Measurements from ENCODE around the gene MRPL50.

The MRPL50 gene

DNA sequence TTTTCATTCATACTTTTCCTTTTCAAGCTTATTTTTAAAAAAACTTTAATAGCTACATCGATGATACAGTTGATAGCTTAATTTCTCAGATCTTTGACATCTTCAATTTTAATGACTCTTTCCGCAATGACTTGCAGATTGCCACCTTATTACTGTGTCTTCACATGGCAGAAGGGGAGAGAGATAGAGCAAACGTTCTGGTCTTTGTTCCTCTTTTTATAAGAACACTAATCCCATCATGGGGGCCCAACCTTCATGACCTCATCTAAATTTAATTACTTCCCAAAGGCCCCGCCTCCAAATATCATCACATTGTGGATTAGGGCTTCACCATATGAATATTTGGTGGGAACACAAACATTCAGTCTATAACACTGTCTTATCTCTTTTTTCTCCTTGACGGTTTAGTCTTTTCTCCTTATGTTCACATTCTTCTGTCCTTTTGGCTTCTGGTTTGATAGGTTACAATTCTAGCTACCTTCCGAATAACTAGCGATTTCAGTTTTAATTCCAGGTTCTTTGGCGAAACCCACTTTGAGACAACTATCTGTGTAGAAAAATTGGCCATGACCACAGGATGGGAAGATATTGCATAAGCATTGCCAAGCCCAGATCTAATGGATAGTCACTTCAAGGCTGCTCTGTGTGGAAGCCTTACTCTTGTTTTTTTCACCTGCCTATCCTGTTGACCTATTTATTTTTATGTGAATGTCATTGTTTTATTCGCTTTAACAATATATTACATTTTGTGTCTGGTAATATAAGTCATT, 5.3 kb upstream of the MRPL50 start:
- H3K27ac ChIP-seq: no peak overlapping the region
- H3K9me3 ChIP-seq (ENCODE audit: severe bottlenecking): peaks cover 19% of the 10 kb centered on the region
- H3K36me3 ChIP-seq: peaks cover 91% of the 10 kb centered on the region
- no peaks in the 10 kb centered on the region for H3K27me3 ChIP-seq (ENCODE audit: insufficient read depth, low read depth, severe bottlenecking)
- DNase-seq: no peak
- TF ChIP-seq, protein P1, sequence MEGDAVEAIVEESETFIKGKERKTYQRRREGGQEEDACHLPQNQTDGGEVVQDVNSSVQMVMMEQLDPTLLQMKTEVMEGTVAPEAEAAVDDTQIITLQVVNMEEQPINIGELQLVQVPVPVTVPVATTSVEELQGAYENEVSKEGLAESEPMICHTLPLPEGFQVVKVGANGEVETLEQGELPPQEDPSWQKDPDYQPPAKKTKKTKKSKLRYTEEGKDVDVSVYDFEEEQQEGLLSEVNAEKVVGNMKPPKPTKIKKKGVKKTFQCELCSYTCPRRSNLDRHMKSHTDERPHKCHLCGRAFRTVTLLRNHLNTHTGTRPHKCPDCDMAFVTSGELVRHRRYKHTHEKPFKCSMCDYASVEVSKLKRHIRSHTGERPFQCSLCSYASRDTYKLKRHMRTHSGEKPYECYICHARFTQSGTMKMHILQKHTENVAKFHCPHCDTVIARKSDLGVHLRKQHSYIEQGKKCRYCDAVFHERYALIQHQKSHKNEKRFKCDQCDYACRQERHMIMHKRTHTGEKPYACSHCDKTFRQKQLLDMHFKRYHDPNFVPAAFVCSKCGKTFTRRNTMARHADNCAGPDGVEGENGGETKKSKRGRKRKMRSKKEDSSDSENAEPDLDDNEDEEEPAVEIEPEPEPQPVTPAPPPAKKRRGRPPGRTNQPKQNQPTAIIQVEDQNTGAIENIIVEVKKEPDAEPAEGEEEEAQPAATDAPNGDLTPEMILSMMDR (IDR thresholded peaks at IDR 0.05; ENCODE audit: low read depth, low read length): no peak
- no peak overlapping the region for H3K4me3 ChIP-seq (ENCODE audit: low read depth, low read length)

DNA sequence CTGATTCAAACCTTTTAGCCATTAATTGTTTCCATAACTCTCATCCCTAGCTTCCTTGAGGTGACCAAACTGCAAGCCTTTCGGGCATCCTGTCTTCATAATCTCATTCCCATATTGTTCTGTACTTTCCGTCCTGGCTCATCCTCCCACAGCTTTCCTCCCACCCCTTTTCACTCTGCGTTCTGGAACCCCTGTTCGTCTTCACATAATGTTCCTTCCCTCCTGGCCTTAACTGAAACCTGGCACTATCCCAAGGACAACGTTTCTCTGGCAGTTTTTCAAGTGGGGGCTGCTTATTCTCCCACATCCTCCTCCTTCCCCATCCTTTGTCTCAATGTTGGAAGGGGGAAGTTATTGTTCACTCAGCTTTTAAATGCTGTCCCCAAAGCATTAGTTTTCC, 1.7 kb upstream of the MRPL50 start:
- H3K27me3 ChIP-seq (ENCODE audit: insufficient read depth, low read depth, severe bottlenecking): no peaks in the 10 kb centered on the region
- TF ChIP-seq, protein P1 (IDR thresholded peaks at IDR 0.05; ENCODE audit: low read depth, low read length): no peak
- H3K36me3 ChIP-seq: peaks cover 76% of the 10 kb centered on the region
- no peak overlapping the region for H3K4me3 ChIP-seq (ENCODE audit: low read depth, low read length)
- no peaks in the 10 kb centered on the region for H3K9me3 ChIP-seq (ENCODE audit: severe bottlenecking)
- no peak for DNase-seq
- no peak overlapping the region for H3K27ac ChIP-seq

DNA sequence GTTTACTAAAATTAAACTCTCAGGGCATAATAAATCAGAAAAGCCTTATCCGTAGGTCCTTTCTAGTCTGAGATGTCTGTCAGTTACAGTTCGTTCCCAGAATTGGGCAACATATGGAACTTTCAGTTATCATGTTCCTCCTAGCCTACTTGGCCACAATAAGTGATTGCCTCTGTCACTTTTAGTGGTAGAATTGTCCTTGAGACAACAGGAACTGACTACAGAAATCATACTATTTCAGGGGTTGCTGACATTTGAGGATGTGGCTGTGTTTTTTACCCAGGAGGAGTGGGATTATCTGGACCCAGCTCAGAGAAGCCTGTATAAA, 1.2 kb upstream of the MRPL50 start:
- Histone ChIP-seq H3K36me3 (peaks cover 76% of the 10 kb centered on the region), H3K4me3 (ENCODE audit: low read depth, low read length) (peak overlapping the region; percentile 78), H3K27me3 (ENCODE audit: insufficient read depth, low read depth, severe bottlenecking) (no peaks in the 10 kb centered on the region), H3K9me3 (ENCODE audit: severe bottlenecking) (no peaks in the 10 kb centered on the region), H3K27ac (peak overlapping the region; percentile 76; the same call in 1 of the 2 replicates)
- TF ChIP-seq, protein P1 (IDR thresholded peaks at IDR 0.05; ENCODE audit: low read depth, low read length): no peak
- DNase-seq: no peak

DNA sequence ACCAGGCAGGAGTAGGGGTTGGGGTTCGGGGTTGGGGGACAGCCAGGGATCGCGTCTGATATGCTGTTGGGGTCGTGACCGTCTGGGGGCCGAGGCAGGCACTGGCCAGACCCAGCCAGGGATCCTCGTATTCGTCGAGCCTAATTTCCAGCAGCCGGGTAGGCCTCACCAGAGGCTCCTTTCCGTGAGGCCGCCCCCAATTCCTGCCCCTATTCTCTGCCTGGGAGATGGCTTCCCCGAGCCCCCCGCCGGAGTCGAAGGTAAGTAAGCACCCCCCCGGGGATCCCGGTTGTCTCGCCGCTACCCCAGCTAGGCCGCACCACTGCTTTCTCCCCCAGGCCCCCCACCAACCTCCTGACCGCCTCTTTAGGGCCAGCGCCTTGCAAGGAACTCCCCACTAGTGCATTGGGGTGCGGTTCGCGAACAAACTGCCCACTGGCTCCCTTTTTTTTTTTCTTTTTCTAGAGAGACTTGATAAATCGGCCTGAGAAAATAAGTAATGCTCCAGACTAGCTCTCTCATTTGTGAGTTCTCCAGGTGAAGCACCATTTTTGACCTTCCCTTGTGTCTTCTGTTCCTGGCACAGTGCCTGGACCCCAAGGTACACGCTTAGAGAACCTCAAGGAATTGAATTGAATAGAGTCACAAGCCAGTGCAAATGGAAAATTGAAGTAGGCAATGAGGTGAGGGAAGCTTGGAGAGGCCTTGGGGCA, 668 bp upstream of the MRPL50 start:
- DNase-seq: no peak
- Histone ChIP-seq H3K27me3 (ENCODE audit: insufficient read depth, low read depth, severe bottlenecking) (no peaks in the 10 kb centered on the region), H3K9me3 (ENCODE audit: severe bottlenecking) (no peaks in the 10 kb centered on the region), H3K27ac (peak overlapping the region; percentile 76), H3K4me3 (ENCODE audit: low read depth, low read length) (peak overlapping the region; percentile 78), H3K36me3 (peaks cover 74% of the 10 kb centered on the region)
- TF ChIP-seq, protein P1 (IDR thresholded peaks at IDR 0.05; ENCODE audit: low read depth, low read length): no peak

DNA sequence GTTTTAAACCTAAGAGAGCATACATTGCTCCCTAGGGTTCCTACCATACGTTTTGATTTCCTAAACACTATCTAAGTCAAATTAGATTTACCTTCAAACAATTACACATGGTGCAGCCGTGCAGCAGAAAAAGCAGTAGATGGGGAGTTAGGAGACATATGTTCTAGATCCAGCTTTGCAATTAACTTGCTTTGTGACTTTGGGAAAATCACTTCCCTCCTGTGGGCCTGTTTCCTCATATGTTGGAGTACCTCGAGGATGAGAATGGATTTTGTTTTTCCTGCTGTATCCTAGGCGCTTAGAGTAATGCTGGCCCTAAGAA, 711 bp downstream of the MRPL50 start:
- Histone ChIP-seq H3K9me3 (ENCODE audit: severe bottlenecking) (no peaks in the 10 kb centered on the region), H3K27ac (peak overlapping the region; percentile 85), H3K4me3 (ENCODE audit: low read depth, low read length) (peak overlapping the region; percentile 78), H3K36me3 (peaks cover 60% of the 10 kb centered on the region), H3K27me3 (ENCODE audit: insufficient read depth, low read depth, severe bottlenecking) (no peaks in the 10 kb centered on the region)
- TF ChIP-seq, protein P1 (IDR thresholded peaks at IDR 0.05; ENCODE audit: low read depth, low read length): no peak
- DNase-seq: no peak

All from WERI-Rb-1 (cell line).